GM19328 (cell line): ENCODE results near the gene HGS.
A peak's percentile ranks its signal among the peaks of the same experiment; 100 is the strongest.

Experiments
- ATAC-seq: cut with Tn5 transposase; IDR thresholded peaks from one replicate; pipeline ENCODE4 v1.9.1; 2021; ENCODE audit warnings: mild to moderate bottlenecking, moderate library complexity; ENCODE audit not compliant: unreplicated experiment

Gene HGS, protein sequence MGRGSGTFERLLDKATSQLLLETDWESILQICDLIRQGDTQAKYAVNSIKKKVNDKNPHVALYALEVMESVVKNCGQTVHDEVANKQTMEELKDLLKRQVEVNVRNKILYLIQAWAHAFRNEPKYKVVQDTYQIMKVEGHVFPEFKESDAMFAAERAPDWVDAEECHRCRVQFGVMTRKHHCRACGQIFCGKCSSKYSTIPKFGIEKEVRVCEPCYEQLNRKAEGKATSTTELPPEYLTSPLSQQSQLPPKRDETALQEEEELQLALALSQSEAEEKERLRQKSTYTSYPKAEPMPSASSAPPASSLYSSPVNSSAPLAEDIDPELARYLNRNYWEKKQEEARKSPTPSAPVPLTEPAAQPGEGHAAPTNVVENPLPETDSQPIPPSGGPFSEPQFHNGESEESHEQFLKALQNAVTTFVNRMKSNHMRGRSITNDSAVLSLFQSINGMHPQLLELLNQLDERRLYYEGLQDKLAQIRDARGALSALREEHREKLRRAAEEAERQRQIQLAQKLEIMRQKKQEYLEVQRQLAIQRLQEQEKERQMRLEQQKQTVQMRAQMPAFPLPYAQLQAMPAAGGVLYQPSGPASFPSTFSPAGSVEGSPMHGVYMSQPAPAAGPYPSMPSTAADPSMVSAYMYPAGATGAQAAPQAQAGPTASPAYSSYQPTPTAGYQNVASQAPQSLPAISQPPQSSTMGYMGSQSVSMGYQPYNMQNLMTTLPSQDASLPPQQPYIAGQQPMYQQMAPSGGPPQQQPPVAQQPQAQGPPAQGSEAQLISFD

DNA sequence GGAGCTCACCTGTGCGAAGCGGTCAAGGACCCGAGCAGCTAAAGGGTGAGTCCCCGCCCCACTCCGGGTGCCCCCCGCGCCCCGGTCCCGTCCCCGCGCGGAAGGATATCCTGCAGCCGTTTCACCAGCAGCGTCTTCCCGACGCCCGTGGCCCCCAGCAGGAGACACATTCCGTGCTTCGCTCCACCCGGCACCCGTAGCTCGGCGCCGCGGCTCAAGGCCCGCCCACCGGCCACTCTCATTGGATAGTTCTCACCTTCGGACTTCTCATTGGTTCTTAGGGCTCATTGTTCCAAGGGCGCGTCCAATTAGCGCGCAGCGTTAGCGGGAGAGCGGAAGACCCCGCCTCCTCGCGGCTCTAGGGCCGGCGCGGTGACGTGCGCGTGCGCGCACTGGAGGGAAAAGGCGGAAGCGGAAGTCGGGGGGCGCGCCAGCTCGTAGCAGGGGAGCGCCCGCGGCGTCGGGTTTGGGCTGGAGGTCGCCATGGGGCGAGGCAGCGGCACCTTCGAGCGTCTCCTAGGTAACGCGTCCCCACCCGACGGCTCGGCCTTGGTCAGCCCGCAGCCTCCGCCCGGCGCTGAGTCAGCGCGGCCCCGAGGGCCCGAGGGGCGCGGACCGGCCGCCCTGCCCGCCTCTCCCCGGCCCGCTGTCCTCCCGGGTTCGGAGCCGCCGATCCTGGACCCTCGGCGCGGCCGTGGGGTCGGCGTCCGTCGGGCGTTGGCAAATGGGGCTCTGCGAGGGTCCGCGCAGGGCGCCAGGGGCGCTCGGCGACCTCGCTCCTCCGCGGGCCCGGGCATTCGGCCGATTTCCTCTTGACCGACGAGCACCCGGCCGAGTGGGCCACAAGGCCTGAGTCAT lies at the start of gene HGS, which contains the start of gene ARL16:
TSS of gene HGS (plus strand) at position 428 of the 858 bp plus-strand sequence. CDS start at position 484, 56 bp downstream.
TSS of gene ARL16 (minus strand) at position 214 of the 858 bp plus-strand sequence. CDS start at position 170, 44 bp downstream.
- peak; percentile 94 for ATAC-seq

DNA sequence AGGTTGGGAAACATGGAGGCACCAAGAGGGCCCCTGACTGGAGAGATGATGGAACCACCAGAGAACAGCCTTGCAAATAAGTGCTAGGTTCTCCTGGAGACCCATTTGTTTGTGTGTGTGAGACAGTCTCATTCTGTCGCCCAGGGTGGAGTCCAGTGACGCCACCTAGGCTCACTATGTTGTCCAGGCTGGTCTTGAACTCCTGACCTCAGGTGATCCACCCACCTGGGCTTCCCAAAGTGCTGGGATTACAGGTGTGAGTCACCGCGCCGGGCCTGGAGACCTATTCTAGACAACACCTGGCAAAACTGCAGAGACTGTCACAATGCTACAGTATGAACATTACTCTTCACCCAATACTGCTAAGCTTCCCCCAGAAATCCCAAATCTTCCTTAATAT lies 48.4 kb upstream of the HGS start:
- ATAC-seq = no peak

DNA sequence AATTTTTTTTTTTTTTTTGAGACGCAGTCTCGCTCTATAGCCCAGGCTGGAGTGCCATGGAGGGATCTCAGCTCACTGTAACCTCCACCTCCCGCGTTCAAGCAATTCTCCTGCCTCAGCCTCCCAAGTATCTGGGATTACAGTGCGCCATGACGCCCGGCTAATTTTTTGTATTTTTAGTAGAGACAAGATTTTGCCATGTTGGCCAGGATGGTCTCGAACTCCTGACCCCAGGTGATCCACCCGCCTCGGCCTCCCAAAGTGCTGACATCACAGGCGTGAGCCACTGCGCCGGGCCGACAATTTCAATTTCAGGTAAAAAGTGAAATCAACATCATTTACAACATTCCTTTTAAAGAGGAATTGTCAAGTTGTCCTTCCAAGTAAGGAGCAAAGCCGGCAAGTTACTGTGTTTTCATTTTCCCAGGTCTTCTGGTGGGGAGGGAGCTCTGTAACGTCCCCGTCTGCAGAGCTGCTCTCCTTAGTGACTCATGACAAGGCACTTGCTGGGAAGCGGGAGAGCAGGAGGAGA lies 47.8 kb upstream of the HGS start:
- ATAC-seq = no peak

DNA sequence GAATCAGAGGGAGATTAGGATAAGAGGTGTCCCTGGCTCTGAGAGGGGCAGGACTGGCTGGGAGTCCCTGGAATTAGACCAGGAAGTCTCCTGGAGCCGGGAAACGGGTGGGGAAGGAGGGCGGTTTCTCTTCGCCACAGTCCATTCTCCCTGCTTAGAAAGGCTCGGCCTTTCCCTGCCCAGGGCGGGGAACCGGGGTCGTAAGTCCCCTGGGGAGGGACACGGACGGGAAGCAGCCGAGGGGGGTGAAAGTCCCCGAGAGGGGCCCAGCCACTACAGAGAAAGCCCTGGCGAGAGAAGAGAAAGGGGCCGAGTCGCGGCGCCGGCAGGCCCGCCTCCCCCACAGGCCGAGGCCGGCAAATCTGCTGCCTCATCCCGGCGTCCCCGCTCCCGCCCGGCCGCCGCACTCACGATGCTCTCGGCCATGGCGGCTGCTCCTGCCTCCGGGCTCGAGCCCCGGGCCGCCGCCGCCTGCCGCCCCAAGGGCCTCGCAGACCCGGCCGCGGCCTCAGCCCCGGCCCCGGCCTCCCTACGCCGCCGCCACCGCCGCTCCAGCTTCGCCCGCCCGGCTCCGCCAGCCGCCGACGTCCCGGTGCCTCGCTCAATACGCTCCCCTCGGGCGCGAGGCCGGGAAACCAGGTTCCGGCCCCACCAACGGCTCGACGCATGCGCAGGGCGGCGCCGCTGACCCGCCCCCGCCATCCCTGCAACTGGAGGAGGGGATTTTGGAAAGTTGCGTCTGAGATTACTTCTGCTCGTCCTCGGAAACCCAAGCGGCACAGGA lies 47.1 kb upstream of the HGS start, which contains the start of the genes NPLOC4 and TSPAN10:
TSS of gene NPLOC4 (minus strand) at position 608 of the 784 bp plus-strand sequence. CDS start at position 426, 182 bp downstream.
TSS of gene TSPAN10 (plus strand) at position 692 of the 784 bp plus-strand sequence. CDS start 5,217 bp downstream, outside the sequence.
- ATAC-seq = peak; percentile 85

DNA sequence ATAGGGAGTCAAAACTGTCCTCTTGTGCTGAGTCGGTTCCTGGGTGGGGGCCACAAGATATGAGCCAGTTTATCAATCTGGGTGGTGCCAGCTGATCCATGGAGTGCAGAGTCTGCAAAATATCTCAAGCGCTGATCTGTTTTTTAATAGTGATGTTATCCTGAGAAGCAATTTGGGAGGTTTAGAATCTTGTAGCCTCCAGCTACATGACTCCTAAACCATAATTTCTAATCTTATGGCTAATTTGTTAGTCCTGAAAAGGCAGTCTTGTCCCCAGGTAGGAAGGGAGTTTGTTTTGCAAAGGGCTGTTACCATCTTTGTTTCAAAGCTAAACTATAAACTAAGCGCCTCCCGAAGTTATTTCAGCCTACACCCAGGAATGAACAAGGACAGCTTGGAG lies 45.1 kb upstream of the HGS start:
- ATAC-seq = no peak

DNA sequence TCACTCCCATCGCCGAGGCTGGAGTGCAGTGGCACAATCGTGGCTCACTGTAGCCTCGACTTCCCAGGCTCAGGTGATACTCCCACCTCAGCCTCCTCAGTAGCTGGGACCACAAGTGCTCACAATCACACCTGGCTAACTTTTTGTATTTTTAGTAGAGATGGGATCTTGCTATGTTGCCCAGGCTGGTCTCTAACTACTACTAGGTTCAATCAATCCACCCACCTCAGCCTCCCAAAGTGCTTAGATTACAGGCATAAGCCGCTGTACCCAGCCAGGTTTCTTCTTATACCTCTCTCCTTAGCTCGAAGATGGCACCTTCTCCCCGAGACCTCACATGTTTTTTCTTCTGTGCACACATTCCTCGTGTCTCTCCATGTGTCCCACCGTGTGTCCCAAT lies 43.8 kb upstream of the HGS start:
- ATAC-seq = no peak

DNA sequence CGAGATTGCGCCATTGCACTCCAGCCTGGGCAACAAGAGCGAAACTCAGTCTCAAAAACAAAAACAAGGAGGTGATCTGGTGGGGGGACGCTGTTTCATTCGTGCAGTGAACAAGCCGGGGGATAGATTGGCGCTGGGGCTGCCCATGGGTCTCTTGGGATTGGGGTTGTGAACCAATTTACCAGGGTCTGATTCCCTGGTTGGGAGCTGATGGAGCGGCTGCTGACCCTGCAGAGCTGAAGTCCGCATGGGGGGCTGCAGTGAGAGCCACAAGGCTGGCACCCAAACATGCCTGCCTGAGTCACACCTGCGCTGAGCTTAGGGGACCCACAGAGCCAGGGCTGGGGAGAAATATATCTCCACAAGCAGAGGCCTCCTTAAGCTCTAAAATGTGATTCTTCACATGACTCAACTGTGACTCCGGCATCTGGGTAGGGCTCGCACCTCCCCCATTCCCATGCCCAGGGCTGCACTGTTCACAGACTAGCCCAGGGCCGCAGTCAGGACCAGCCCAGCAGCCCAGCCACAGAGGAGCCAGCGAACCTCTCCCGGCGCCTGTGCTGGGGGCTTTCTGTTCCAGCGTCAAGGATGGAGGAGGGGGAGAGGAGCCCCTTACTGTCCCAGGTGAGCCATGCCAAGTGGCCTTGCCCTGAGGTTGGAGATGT lies 41.9 kb upstream of the HGS start:
- no peak for ATAC-seq

DNA sequence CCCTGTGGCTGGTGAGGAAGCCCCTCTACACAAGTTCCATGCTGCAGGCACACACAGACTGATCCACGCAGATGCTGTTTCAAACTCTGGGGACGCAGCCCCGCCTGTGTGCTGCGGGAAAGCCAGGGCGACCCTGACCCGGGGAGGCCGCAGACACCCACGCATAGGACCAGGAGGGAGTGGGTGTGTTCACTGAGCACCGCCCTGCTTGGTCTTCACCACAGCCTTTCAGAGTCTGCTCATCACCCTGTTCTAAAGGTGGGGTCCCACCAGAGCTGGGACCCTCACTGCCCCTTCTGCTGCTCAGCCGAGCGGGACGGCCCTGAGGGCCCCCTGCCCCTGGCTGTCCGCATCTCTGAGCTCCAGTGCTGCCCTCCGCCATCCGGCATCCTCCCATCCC lies 39.3 kb upstream of the HGS start:
- ATAC-seq = no peak

DNA sequence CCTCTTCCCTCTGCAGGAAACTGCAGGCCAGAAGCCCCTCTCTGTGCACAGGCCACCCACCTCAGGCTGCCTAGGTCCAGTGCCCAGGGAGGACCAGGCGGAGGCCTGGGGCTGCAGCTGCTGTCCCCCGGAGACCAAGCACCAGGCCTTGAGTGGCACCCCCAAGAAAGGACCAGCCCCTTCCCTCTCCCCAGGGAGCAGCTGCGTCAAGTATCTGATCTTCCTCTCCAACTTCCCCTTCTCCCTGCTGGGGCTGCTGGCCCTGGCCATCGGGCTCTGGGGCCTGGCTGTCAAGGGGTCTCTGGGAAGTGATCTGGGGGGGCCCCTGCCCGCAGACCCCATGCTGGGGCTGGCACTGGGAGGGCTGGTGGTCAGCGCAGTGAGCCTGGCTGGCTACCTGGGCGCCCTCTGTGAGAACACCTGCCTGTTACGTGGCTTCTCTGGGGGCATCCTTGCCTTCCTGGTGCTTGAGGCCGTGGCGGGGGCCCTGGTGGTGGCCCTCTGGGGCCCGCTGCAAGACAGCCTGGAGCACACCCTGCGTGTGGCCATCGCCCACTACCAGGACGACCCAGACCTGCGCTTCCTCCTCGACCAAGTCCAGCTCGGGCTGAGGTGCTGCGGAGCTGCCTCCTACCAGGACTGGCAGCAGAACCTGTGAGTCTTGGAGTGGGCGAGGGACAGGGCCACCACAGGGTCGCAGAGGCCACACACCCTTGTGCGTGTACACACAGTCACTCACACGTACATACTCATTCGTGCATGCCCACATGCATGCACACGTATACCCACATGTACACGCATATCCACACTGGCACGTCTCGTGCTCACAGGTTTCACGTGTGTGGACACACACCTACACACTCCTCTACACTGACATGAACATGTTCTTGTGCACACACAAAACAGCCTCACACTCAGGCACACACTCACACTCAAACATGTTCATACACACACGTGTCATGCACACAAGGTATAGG lies 38.5 kb upstream of the HGS start:
- no peak for ATAC-seq

DNA sequence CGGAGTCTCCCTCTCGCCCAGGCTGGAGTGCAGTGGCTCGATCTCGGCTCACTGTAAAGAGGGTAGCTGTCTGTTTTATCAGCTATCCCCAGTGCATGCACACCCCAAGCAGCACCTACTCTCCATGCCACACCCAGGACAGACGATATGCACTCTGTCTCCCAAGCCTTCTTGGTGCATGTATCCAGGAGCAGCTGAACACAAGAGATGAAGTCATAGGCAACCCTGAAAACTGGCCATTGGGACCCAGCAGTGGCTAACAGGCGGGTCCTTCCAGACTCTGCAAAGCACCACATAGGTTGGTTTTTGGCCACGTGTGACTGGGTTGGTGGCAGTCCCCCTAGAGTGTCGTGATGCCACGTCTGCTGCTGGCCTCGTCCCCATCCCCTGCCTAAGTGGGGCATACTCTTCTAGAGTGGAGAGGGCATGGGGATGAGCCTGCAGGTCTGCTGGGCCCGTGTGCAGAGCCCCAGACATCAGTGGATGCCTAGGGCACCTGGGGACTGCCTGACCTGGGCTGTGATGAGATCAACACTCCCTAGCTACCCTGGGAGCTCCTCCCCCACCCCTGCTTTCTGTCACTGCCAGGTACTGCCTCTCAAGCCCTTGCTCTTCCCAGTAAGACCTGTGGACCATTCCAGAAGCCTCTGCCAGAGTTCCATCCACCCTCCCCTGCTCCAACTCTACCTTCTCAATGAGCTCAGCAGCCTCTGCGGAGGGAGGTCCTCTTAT lies 36.8 kb upstream of the HGS start:
- no peak for ATAC-seq

DNA sequence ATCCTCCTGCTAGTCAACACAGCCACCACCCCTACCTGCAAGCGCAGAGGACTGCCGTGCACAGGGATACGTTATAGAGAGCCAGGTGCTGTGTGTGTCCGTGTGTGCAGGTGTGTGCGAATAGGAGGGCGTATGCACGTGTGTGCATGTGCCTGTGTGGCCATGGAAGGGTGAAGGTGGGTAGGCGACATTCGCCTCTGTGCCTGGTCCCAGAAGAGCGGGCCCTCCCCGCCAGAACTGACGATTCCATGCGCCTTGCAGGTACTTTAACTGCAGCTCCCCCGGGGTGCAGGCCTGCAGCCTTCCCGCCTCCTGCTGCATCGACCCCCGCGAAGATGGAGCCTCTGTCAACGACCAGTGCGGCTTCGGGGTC lies 36.2 kb upstream of the HGS start:
- no peak for ATAC-seq

DNA sequence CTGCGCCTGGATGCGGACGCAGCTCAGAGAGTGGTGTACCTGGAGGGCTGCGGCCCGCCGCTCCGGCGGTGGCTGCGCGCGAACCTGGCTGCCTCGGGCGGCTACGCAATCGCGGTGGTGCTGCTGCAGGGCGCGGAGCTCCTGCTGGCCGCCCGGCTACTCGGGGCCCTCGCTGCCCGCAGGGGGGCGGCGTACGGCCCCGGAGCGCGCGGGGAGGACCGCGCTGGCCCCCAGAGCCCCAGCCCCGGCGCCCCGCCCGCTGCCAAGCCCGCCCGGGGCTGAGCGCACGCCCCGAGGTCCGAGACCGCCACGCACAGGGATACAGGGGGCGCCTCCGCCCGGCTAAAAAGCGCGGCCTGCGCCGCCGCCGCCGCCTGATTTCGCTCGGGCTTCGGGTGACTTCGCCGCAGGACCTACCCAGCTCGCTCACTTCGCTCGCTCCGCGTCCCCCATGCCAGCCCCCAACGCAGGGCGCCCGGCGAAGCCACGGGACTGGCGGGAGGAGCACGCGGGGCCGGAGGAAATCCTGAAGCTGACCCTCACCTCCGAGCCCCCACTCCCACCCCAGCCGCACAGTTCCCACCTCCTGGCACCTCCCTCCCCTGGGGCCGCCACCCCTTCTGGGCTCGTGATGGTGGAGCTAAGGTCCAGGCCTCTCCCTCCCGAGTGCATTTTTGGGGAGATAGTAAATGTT lies 35.7 kb upstream of the HGS start:
- no peak for ATAC-seq

DNA sequence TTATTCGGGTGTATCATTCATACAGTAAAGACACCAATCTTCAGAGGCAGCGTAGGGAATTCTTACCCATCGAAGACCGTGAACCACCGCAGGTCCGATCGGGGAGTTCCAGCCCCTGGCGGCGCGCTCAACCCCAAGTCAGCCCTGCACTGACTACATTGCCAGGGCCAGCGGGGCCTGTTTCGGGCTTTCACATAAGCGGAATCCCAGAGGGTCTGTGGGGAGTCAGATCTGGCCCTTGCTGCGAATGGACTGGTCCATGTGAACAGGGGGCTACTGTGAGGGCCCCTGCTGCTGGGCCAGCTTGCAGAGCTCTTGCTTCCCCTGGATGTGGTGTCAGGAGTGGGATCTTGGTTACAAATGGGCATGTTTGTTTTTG lies 35.1 kb upstream of the HGS start:
- no peak for ATAC-seq

DNA sequence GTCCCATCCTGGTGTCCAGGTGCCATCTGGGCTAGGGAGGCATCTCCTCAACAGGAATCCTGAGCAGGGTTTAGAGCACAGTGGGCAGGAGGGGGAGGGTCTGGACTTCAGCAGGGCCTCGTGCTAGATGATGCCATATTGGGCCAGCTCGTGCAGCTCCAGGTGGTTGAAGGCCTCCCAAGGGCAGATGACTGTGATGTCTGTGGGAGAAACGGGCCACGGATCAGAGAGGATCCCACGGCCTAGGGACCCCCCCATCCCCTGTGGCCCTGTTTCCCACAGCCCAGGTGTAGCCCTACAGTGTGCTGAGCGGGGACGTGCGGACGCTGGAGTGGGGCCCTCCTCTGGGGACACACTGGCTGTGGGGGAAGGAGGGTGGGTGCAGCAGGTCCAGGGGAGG lies 32.9 kb upstream of the HGS start:
- no peak for ATAC-seq

DNA sequence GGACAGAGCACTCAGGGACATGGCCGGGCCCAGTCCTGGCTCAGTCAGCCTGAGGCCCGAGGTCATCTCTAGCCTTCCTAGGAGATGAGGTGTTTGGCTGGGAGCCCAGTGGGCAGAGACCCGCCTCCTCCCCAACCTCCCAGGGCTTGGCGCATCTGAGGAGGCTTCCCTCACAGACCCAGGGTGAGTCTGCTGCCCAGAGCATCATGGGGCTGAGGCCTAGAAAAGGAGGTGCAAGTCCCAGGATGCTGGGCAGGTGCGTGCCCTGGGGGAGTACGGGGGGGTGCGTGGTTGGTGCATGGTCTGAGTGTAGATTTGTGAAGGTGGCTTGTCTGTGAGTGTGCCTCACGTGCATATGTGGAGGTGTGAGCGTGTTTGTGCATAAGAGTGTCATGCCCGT lies 32.1 kb upstream of the HGS start:
- no peak for ATAC-seq

DNA sequence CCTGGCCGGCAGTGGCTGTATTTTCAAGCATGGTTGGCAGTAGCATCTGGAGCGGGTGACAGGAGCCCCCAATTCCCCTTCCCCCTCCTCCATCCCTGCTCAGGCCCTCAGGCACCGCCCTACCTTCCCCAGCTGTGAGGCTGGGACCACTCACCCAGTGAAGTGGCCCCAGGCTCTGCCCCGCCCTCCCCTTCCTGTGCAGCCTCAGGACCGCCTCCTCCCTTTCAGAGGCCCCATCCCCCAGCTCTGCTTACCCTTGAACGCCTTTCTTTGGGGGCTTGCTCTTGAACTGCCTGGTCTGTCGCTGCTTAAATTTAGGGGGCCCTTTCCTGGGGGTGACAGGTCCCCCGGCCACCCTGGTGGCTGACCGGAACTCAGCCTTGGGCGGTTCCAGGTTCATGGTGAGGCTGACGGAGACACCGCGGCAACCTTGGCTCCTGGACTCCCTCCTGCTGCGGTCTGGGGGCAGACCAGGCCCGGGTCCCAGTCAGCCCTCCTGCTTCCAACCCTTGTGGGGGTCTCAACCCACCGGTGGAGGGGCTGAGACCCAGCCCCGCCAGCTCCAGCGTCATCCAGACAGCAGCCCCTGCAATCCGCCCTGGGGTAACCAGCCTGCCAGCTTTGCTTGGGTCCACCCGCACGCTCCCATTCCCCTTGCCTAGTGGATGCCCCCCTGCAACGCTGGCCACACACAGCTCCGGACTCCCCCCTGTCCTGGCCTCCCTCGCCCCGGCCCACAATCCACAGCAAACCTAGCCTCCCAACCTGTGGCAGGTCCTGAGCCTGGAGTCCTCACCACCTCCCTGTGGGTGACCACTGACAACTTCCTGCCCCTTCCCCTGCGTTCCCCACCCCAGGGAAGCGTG lies 30.7 kb upstream of the HGS start:
- ATAC-seq = no peak
